ENCODE results near the gene PITX2.

DNA sequence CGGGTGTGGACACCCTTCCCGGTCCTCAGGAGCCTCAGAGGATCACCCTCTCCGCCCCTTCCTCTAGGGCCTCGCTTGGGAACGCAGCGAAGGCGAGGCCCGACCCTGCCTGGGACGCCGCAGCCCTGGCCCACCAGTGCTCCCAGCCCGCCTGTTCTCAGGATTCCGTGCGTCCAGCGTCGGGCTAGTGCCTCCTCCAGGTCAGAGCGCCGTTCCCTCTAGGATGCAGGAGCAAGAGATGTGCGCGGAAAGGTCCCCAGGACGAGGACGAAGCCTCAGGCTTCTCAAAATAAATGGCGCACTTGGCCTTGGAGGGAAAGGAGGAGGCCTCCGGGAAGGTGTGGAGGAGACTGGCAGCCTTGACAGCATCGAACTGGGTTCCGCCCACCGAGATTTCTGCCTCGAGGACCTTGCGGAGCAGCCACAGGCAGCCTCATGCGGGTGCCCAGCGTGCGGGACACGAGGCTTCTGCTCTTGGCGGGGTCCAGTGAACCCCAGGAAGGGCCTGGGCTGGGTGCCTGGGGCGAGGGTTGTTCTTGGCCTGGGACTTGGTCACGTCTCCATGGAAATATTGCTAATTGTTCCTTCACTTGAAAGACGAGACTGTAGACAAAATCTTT lies 35.1 kb downstream of the PITX2 start:
- TF ChIP-seq, protein P1, sequence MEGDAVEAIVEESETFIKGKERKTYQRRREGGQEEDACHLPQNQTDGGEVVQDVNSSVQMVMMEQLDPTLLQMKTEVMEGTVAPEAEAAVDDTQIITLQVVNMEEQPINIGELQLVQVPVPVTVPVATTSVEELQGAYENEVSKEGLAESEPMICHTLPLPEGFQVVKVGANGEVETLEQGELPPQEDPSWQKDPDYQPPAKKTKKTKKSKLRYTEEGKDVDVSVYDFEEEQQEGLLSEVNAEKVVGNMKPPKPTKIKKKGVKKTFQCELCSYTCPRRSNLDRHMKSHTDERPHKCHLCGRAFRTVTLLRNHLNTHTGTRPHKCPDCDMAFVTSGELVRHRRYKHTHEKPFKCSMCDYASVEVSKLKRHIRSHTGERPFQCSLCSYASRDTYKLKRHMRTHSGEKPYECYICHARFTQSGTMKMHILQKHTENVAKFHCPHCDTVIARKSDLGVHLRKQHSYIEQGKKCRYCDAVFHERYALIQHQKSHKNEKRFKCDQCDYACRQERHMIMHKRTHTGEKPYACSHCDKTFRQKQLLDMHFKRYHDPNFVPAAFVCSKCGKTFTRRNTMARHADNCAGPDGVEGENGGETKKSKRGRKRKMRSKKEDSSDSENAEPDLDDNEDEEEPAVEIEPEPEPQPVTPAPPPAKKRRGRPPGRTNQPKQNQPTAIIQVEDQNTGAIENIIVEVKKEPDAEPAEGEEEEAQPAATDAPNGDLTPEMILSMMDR (IDR thresholded peaks at IDR 0.05), result no peak
- TF ChIP-seq POLR2A (IDR thresholded peaks at IDR 0.05; ENCODE audit: low read depth), result no peak
